ENCODE measurements around the gene NTPCR.
A peak's percentile ranks its signal among the peaks of the same experiment; 100 is the strongest.

NTPCR gene

GRCh38 chr1:232983375-232983774 lies 33.0 kb downstream of the NTPCR start:
- DNase-seq (ENCODE audit: low read depth), result no peak
- no peak overlapping the region for H3K4me3 ChIP-seq (ENCODE audit: low read length)
- no peak for TF ChIP-seq CTCF (IDR thresholded peaks at IDR 0.05; ENCODE audit: insufficient read depth, low read depth, low read length, missing control alignments)

GRCh38 chr1:232983817-232984567 lies 33.6 kb downstream of the NTPCR start:
- H3K4me3 ChIP-seq (ENCODE audit: low read length), result no peak overlapping the region
- no peak for DNase-seq (ENCODE audit: low read depth)
- TF ChIP-seq CTCF (IDR thresholded peaks at IDR 0.05; ENCODE audit: insufficient read depth, low read depth, low read length, missing control alignments), result no peak

- no peak for TF ChIP-seq CTCF (IDR thresholded peaks at IDR 0.05; ENCODE audit: insufficient read depth, low read depth, low read length, missing control alignments)
- no peak overlapping the region for H3K4me3 ChIP-seq (ENCODE audit: low read length)
- no peak for DNase-seq (ENCODE audit: low read depth)
Observed at GRCh38 chr1:232984577-232985425, 34.4 kb downstream of the NTPCR start.

GRCh38 chr1:232985882-232986526 lies 35.6 kb downstream of the NTPCR start:
- no peak for DNase-seq (ENCODE audit: low read depth)
- TF ChIP-seq CTCF (IDR thresholded peaks at IDR 0.05; ENCODE audit: insufficient read depth, low read depth, low read length, missing control alignments), result no peak
- H3K4me3 ChIP-seq (ENCODE audit: low read length), result no peak overlapping the region

- no peak overlapping the region for H3K4me3 ChIP-seq (ENCODE audit: low read length)
- no peak for DNase-seq (ENCODE audit: low read depth)
- TF ChIP-seq CTCF (IDR thresholded peaks at IDR 0.05; ENCODE audit: insufficient read depth, low read depth, low read length, missing control alignments), result no peak
Observed at GRCh38 chr1:232986527-232986922, 36.1 kb downstream of the NTPCR start.

- DNase-seq (ENCODE audit: low read depth), result peak; percentile 32
- TF ChIP-seq CTCF (IDR thresholded peaks at IDR 0.05; ENCODE audit: insufficient read depth, low read depth, low read length, missing control alignments), result no peak
Observed at GRCh38 chr1:232987046-232987773, 36.8 kb downstream of the NTPCR start.

More at GRCh38 chr1:232987046-232987773, 36.8 kb downstream of the NTPCR start:
- H3K4me3 ChIP-seq (ENCODE audit: low read length), result no peak overlapping the region

Data from epithelial cell of esophagus (primary cell).